ENCODE data around the gene PCF11. TPM values are rescaled to one million over a fixed set of nuclear protein-coding genes. Genes with fewer than 3 reads are reported as not detected.
"Not testable (repeated sequence)": the region's sequence is repeated elsewhere in the genome, so short reads cannot be mapped to it uniquely, and the experiment has no call there.

PCF11 gene
- polyA plus RNA-seq, 4 donors: 13.8 to 65.0 (median 21.1) TPM

DNA sequence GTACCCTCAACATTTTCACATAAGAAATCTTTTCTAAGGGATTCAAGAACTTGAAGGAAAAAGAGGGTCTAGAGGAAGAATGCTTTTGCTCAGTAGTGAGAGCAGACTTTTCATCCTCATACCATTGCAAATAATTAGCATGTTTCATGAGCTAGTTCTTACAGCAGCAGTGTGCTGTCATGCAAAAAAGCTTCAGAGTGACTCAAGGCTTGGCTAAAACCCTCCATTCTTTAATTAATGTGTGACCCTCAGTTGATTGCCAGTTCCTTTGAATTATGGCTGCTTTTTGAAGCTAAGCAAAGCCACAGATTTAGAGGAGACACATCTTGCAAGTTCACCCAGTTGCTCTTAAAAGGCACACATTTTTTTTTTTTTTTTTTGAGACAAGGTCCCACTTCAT lies 36.6 kb upstream of the PCF11 start:
- peaks cover 0 to 5% (median 2%) of the 10 kb centered on the region in 3 donors for H3K4me1 ChIP-seq (ENCODE audit: control insufficient read depth in 3 of 3, insufficient read depth in 2 of 3, low read depth in 1 of 3, low read length in 2 of 3)
- DNase-seq (no peak), FAIRE-seq (no peak)
- H3K27me3 ChIP-seq (ENCODE audit: control insufficient read depth in 3 of 3, insufficient read depth in 3 of 3, low read length in 3 of 3): no peaks in the 10 kb centered on the region
- no peaks in the 10 kb centered on the region for H3K36me3 ChIP-seq (ENCODE audit: control insufficient read depth in 3 of 3, insufficient read depth in 2 of 3, low read depth in 1 of 3, low read length in 3 of 3)
- H3K9me3 ChIP-seq (ENCODE audit: control insufficient read depth in 2 of 2, insufficient read depth in 1 of 2, low read depth in 1 of 2, low read length in 1 of 2): no peaks in the 10 kb centered on the region
- H3K27ac ChIP-seq (ENCODE audit: low read depth in 1 of 3, low read length in 2 of 3): no peak overlapping the region
- H3K4me3 ChIP-seq (ENCODE audit: low read depth in 1 of 3, low read length in 3 of 3): no peak overlapping the region

DNA sequence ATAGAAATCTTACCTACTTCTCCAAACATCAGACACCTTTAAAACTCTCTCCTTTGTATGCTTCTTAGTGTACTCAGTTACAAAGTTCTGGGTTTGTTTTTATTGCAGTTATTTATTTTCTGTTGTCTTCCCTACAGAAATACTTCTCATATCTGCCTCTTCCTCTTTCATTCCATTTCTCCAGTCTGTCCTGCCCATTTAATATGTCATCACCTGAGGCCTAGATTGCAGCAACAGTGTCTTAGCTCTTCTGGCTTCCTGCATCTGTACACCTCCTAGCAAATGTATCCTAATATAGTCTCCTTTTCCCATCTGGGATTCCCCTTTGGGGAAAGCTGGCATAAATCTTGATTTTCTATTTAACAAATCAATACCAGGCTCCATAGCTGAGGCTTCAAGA lies 34.9 kb upstream of the PCF11 start:
- DNase-seq (no peak), FAIRE-seq (no peak)
- Histone ChIP-seq H3K4me1 (ENCODE audit: control insufficient read depth in 3 of 3, insufficient read depth in 2 of 3, low read depth in 1 of 3, low read length in 2 of 3) (peaks cover 0 to 5% (median 0%) of the 10 kb centered on the region in 3 donors), H3K27me3 (ENCODE audit: control insufficient read depth in 3 of 3, insufficient read depth in 3 of 3, low read length in 3 of 3) (no peaks in the 10 kb centered on the region), H3K27ac (ENCODE audit: low read depth in 1 of 3, low read length in 2 of 3) (no peak overlapping the region), H3K4me3 (ENCODE audit: low read depth in 1 of 3, low read length in 3 of 3) (no peak overlapping the region), H3K36me3 (ENCODE audit: control insufficient read depth in 3 of 3, insufficient read depth in 2 of 3, low read depth in 1 of 3, low read length in 3 of 3) (no peaks in the 10 kb centered on the region), H3K9me3 (ENCODE audit: control insufficient read depth in 2 of 2, insufficient read depth in 1 of 2, low read depth in 1 of 2, low read length in 1 of 2) (no peaks in the 10 kb centered on the region)

DNA sequence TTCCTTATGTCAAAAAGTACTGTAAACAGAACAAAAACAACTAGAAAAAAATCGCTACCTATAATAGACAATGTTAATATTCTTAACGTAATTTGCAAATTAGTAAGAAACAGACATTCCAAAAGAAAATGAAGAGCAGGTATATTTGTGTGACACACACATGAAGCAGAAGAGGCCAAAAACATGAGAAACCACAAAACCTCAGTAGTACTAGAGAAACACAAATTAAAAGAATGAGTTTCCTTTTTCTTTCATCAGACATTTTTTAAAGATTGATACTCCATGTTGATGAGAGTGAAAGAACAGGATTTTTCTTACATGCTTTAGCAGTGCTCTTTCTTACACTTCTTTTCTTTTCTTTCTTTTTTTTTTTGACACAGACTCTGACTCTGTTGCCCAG lies 34.2 kb upstream of the PCF11 start:
- H3K36me3 ChIP-seq (ENCODE audit: control insufficient read depth in 3 of 3, insufficient read depth in 2 of 3, low read depth in 1 of 3, low read length in 3 of 3): no peaks in the 10 kb centered on the region
- DNase-seq: no peak
- no peaks in the 10 kb centered on the region for H3K9me3 ChIP-seq (ENCODE audit: control insufficient read depth in 2 of 2, insufficient read depth in 1 of 2, low read depth in 1 of 2, low read length in 1 of 2)
- no peaks in the 10 kb centered on the region for H3K27me3 ChIP-seq (ENCODE audit: control insufficient read depth in 3 of 3, insufficient read depth in 3 of 3, low read length in 3 of 3)
- 90 to 100% (median 95%) methylated on average over 2 of the region's 2 CpGs for WGBS, 3 donors
- H3K4me1 ChIP-seq (ENCODE audit: control insufficient read depth in 3 of 3, insufficient read depth in 2 of 3, low read depth in 1 of 3, low read length in 2 of 3): peaks cover 0 to 5% (median 0%) of the 10 kb centered on the region in 3 donors
- no peak for FAIRE-seq
- H3K27ac ChIP-seq (ENCODE audit: low read depth in 1 of 3, low read length in 2 of 3): no peak overlapping the region
- H3K4me3 ChIP-seq (ENCODE audit: low read depth in 1 of 3, low read length in 3 of 3): no peak overlapping the region

DNA sequence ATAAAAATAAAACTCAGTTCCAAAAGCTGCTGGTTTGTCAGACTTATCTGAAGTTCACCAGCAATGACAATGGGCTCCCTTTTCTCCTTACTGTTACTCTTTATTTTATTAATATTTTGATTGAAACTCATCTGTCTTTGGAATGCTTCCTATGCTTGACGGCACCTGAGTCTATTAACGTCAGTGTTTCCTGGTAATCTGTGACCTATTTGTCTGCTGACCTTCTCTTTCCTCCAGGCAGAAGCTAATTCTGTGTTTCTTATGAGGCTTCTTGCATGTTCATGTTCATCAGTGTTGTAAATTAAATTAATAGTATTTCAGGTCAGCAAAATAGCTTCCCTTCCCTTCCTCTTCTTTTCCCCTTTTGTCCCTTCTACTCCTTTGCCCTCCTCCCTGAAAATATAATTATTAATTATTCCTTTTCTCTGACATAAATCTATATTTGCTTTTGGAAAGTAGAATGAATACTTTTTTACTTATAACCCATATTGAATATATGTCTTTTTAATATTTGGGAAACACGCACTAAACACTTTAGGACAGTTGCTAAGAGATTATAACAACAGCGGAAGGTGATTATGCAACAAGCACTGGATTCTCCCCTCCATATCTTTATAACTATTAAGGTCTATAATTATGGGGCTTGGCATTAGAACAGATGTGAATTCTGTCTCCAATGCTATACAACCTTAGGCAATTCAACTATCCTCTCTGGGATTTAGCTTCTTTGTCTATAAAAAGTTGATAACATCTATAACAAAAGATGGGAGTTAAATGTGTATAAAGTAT lies 32.1 kb upstream of the PCF11 start:
- DNase-seq (peak; percentile 45 to 58), FAIRE-seq (no peak)
- no peaks in the 10 kb centered on the region for H3K9me3 ChIP-seq (ENCODE audit: control insufficient read depth in 2 of 2, insufficient read depth in 1 of 2, low read depth in 1 of 2, low read length in 1 of 2)
- WGBS, 3 donors: 20 to 44% (median 34%) methylated on average over 4 of the region's 4 CpGs
- no peaks in the 10 kb centered on the region for H3K27me3 ChIP-seq (ENCODE audit: control insufficient read depth in 3 of 3, insufficient read depth in 3 of 3, low read length in 3 of 3)
- no peak overlapping the region for H3K27ac ChIP-seq (ENCODE audit: low read depth in 1 of 3, low read length in 2 of 3)
- H3K4me3 ChIP-seq (ENCODE audit: low read depth in 1 of 3, low read length in 3 of 3): no peak overlapping the region
- no peaks in the 10 kb centered on the region for H3K4me1 ChIP-seq (ENCODE audit: control insufficient read depth in 3 of 3, insufficient read depth in 2 of 3, low read depth in 1 of 3, low read length in 2 of 3)
- no peaks in the 10 kb centered on the region for H3K36me3 ChIP-seq (ENCODE audit: control insufficient read depth in 3 of 3, insufficient read depth in 2 of 3, low read depth in 1 of 3, low read length in 3 of 3)

DNA sequence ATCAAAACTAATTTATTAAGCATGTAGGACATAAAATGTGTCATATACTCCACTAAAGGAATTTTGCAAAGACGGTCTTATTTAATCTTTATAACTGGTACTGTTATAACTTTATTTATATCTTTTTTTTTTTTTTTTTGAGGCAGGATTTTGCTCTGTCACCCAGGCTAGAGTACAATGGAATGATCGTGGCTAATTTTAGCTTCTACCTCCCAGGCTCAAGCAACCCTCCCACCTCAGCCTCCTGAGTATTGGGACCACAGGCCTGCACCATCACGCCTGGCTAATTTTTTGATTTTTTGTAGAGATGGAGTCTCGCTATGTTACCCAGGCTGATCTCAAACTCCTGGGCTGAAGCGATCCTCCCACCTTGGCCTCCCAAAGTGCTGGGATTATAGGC lies 31.4 kb upstream of the PCF11 start:
- 83 to 91% (median 88%) methylated on average over 5 of the region's 5 CpGs for WGBS, 3 donors
- Histone ChIP-seq H3K9me3 (ENCODE audit: control insufficient read depth in 2 of 2, insufficient read depth in 1 of 2, low read depth in 1 of 2, low read length in 1 of 2) (no peaks in the 10 kb centered on the region), H3K36me3 (ENCODE audit: control insufficient read depth in 3 of 3, insufficient read depth in 2 of 3, low read depth in 1 of 3, low read length in 3 of 3) (no peaks in the 10 kb centered on the region), H3K27me3 (ENCODE audit: control insufficient read depth in 3 of 3, insufficient read depth in 3 of 3, low read length in 3 of 3) (no peaks in the 10 kb centered on the region), H3K4me3 (ENCODE audit: low read depth in 1 of 3, low read length in 3 of 3) (no peak overlapping the region), H3K4me1 (ENCODE audit: control insufficient read depth in 3 of 3, insufficient read depth in 2 of 3, low read depth in 1 of 3, low read length in 2 of 3) (no peaks in the 10 kb centered on the region), H3K27ac (ENCODE audit: low read depth in 1 of 3, low read length in 2 of 3) (no peak overlapping the region)
- FAIRE-seq (no peak), DNase-seq (no peak)

DNA sequence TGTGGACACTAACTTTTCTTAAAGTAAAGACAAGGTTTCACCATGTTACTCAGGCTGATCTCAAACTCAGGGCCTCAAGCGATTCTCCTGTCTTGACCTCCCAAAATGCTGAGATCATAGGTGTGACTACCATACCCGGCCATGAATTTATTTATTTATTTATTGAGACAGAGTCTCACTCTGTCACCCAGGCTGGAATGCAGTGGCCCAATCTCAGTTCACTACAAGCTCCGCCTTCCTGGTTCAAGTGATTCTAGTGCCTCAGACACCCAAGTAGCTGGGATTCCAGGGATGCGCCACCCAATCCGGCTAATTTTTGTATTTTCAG lies 29.7 kb upstream of the PCF11 start:
- WGBS, 3 donors: 94 to 96% (median 95%) methylated on average over 5 of the region's 5 CpGs
- Histone ChIP-seq H3K4me3 (ENCODE audit: low read depth in 1 of 3, low read length in 3 of 3) (no peak overlapping the region), H3K4me1 (ENCODE audit: control insufficient read depth in 3 of 3, insufficient read depth in 2 of 3, low read depth in 1 of 3, low read length in 2 of 3) (no peaks in the 10 kb centered on the region), H3K9me3 (ENCODE audit: control insufficient read depth in 2 of 2, insufficient read depth in 1 of 2, low read depth in 1 of 2, low read length in 1 of 2) (no peaks in the 10 kb centered on the region), H3K36me3 (ENCODE audit: control insufficient read depth in 3 of 3, insufficient read depth in 2 of 3, low read depth in 1 of 3, low read length in 3 of 3) (no peaks in the 10 kb centered on the region), H3K27me3 (ENCODE audit: control insufficient read depth in 3 of 3, insufficient read depth in 3 of 3, low read length in 3 of 3) (no peaks in the 10 kb centered on the region), H3K27ac (ENCODE audit: low read depth in 1 of 3, low read length in 2 of 3) (no peak overlapping the region)
- DNase-seq (no peak), FAIRE-seq (no peak)

DNA sequence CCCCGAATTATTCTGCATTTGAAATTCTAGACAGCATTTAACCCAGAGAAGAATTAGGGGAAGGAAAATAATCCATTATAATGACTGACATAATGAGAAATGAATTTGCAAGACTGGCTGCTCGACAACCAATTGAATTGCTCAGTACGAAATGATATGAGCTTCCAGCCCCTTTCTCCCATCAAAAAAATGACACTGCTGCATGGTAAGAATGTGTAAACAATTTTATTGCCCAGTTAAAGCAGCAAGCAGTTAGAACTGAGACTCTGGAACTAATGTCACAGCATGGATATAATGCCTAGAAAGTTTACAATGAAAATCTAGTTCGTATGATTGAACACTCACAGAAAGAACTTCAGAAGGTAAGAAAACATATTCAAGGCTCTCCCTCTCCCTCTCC lies 24.7 kb upstream of the PCF11 start:
- no peak for FAIRE-seq
- Histone ChIP-seq H3K4me3 (ENCODE audit: low read depth in 1 of 3, low read length in 3 of 3) (no peak overlapping the region), H3K4me1 (ENCODE audit: control insufficient read depth in 3 of 3, insufficient read depth in 2 of 3, low read depth in 1 of 3, low read length in 2 of 3) (no peaks in the 10 kb centered on the region), H3K36me3 (ENCODE audit: control insufficient read depth in 3 of 3, insufficient read depth in 2 of 3, low read depth in 1 of 3, low read length in 3 of 3) (no peaks in the 10 kb centered on the region), H3K27ac (ENCODE audit: low read depth in 1 of 3, low read length in 2 of 3) (no peak overlapping the region), H3K9me3 (ENCODE audit: control insufficient read depth in 2 of 2, insufficient read depth in 1 of 2, low read depth in 1 of 2, low read length in 1 of 2) (no peaks in the 10 kb centered on the region), H3K27me3 (ENCODE audit: control insufficient read depth in 3 of 3, insufficient read depth in 3 of 3, low read length in 3 of 3) (no peaks in the 10 kb centered on the region)
- WGBS, 3 donors: 75 to 88% (median 79%) methylated on average over 4 of the region's 4 CpGs
- no peak for DNase-seq

DNA sequence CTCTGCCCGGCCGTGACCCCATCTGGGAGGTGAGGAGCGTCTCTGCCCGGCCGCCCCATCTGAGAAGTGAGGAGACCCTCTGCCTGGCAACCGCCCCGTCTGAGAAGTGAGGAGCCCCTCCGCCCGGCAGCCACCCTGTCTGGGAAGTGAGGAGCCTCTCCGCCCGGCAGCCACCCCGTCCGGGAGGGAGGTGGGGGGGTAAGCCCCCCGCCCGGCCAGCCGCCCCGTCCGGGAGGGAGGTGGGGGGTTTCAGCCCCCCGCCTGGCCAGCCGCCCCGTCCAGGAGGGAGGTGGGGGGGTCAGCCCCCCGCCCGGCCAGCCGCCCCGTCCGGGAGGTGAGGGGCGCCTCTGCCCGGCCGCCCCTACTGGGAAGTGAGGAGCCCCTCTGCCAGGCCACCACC lies 23.7 kb upstream of the PCF11 start:
- FAIRE-seq; H3K9me3 ChIP-seq (ENCODE audit: control insufficient read depth in 2 of 2, insufficient read depth in 1 of 2, low read depth in 1 of 2, low read length in 1 of 2): not testable (repeated sequence)

DNA sequence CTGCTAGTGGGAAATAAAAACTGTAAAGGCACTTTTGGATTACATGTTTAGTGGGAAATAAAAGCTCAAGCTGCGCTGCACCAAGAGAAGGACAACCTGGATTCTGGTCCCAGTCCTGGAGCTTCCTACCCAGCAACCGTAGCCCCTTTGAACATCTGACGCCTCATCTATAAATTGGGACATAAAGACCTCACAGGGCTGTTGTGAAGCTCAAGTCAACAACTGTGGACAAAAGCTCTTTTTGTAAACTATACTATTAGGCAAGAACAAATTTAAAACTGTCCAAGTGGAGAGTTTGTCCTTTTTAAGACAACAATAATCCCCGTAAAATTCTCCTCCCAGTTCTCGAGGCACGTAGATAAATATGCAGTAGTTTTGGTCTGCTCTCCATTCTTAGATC lies 17.6 kb upstream of the PCF11 start:
- DNase-seq: no peak
- H3K4me3 ChIP-seq (ENCODE audit: low read depth in 1 of 3, low read length in 3 of 3): no peak overlapping the region
- no peaks in the 10 kb centered on the region for H3K36me3 ChIP-seq (ENCODE audit: control insufficient read depth in 3 of 3, insufficient read depth in 2 of 3, low read depth in 1 of 3, low read length in 3 of 3)
- H3K27me3 ChIP-seq (ENCODE audit: control insufficient read depth in 3 of 3, insufficient read depth in 3 of 3, low read length in 3 of 3): no peaks in the 10 kb centered on the region
- no peak overlapping the region for H3K27ac ChIP-seq (ENCODE audit: low read depth in 1 of 3, low read length in 2 of 3)
- no peaks in the 10 kb centered on the region for H3K9me3 ChIP-seq (ENCODE audit: control insufficient read depth in 2 of 2, insufficient read depth in 1 of 2, low read depth in 1 of 2, low read length in 1 of 2)
- no peak for FAIRE-seq
- no peaks in the 10 kb centered on the region for H3K4me1 ChIP-seq (ENCODE audit: control insufficient read depth in 3 of 3, insufficient read depth in 2 of 3, low read depth in 1 of 3, low read length in 2 of 3)
- 89 to 95% (median 94%) methylated on average over 6 of the region's 6 CpGs for WGBS, 3 donors

More for the DNA sequence above, 23.7 kb upstream of the PCF11 start:
- not testable (repeated sequence) for DNase-seq; H3K27ac ChIP-seq (ENCODE audit: low read depth in 1 of 3, low read length in 2 of 3); H3K4me3 ChIP-seq (ENCODE audit: low read depth in 1 of 3, low read length in 3 of 3); H3K27me3 ChIP-seq (ENCODE audit: control insufficient read depth in 3 of 3, insufficient read depth in 3 of 3, low read length in 3 of 3); H3K36me3 ChIP-seq (ENCODE audit: control insufficient read depth in 3 of 3, insufficient read depth in 2 of 3, low read depth in 1 of 3, low read length in 3 of 3); H3K4me1 ChIP-seq (ENCODE audit: control insufficient read depth in 3 of 3, insufficient read depth in 2 of 3, low read depth in 1 of 3, low read length in 2 of 3)
- WGBS, 3 donors: 80 to 100% (median 95%) methylated on average over 1 to 22 of the region's 29 CpGs

Data from small intestine (tissue), 7 donors.